ENCODE results near the gene NDUFS8. TPM values are rescaled to one million over a fixed set of nuclear protein-coding genes. Genes with fewer than 3 reads are reported as not detected.
A peak's percentile ranks its signal among the peaks of the same experiment; 100 is the strongest.

Gene NDUFS8
- total and polyA plus RNA-seq, 2 of the 13 experiments (the other 11 are each of a cell fraction or from before 2014, with no cell fraction given): 96.7 to 158 TPM

DNA sequence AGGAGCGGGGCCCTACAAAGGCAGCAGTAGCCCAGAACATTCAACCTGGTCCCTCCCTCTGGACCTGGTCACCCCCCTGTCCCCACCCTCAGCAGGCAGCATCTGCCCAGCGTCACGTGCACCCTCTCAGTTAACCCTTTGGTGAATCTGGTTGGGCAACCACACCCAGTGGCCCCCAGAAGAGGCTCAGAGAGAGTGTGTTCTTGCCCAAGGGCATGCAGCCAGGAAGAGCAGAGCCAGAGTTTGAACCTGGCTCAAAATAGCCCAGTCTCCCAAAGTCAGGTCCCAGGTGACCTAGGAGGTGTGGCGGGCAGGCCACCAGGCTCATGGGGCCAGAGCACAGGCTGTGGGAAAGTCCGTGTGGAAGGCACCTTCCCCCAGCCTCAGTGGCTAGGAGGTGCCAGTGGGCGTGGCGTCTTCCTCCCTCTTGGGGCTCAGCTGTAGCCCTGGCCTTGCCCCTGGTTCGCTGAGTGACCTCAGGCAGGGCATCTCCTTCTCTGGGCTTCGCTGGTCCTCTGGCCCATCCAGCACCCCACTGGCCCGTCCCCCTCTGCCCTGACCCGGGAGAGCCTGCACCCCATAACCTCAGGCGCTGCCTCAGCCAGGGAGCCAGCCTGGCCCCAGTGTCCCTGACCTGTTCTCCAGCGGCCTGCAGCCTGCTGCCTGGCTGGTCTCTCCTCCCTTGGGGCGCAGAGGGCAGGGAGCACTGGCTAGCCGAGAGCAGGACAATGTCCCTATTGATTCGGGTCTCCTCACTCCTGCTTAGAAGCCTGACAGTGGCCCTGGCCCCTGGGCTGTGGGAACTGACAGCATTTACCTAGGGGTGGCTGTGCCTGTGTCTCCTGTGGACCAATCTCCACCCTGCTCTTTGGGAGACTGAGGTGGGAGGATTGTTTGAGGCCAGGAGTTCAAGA is 13.3 kb upstream of the NDUFS8 start (continued):
- peak; percentile 38 for TF ChIP-seq MYC (CRISPR knock-in tag; IDR thresholded peaks at IDR 0.05; ENCODE audit: borderline replicate concordance)
- TF ChIP-seq ZNF792 (CRISPR knock-in tag; IDR thresholded peaks at IDR 0.05): peak; percentile 37; the same call in 1 of the 2 replicates
- peak; percentile 32; the same call in 1 of the 2 replicates for TF ChIP-seq BRCA1 (CRISPR knock-in tag; IDR thresholded peaks at IDR 0.05)
- no peak for TF ChIP-seq KLF11 (CRISPR knock-in tag; IDR thresholded peaks at IDR 0.05)
- TF ChIP-seq, protein P1, sequence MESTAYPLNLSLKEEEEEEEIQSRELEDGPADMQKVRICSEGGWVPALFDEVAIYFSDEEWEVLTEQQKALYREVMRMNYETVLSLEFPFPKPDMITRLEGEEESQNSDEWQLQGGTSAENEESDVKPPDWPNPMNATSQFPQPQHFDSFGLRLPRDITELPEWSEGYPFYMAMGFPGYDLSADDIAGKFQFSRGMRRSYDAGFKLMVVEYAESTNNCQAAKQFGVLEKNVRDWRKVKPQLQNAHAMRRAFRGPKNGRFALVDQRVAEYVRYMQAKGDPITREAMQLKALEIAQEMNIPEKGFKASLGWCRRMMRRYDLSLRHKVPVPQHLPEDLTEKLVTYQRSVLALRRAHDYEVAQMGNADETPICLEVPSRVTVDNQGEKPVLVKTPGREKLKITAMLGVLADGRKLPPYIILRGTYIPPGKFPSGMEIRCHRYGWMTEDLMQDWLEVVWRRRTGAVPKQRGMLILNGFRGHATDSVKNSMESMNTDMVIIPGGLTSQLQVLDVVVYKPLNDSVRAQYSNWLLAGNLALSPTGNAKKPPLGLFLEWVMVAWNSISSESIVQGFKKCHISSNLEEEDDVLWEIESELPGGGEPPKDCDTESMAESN (CRISPR knock-in tag; conservative IDR thresholded peaks at IDR 0.05): no peak
- TF ChIP-seq ZNF160 (CRISPR knock-in tag; IDR thresholded peaks at IDR 0.05): peak; percentile 66; the same call in 1 of the 2 replicates
- TF ChIP-seq ELF3 (CRISPR knock-in tag; IDR thresholded peaks at IDR 0.05): peak; percentile 57; the same call in 1 of the 2 replicates
- TF ChIP-seq MXI1 (IDR thresholded peaks at IDR 0.05; ENCODE audit: borderline replicate concordance, low read depth, low read length): no peak
- TF ChIP-seq, protein P2, sequence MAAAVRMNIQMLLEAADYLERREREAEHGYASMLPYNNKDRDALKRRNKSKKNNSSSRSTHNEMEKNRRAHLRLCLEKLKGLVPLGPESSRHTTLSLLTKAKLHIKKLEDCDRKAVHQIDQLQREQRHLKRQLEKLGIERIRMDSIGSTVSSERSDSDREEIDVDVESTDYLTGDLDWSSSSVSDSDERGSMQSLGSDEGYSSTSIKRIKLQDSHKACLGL (CRISPR knock-in tag; IDR thresholded peaks at IDR 0.05): 0 out of 2 replicates have a peak, but pooled peaks have one; percentile 33
- TF ChIP-seq SNRNP70 (IDR thresholded peaks at IDR 0.05; ENCODE audit: low read depth, low read length): no peak
- peak; percentile 52; the same call in 1 of the 2 replicates for TF ChIP-seq ZNF430 (CRISPR knock-in tag; IDR thresholded peaks at IDR 0.05)
- TF ChIP-seq FOXA1 (IDR thresholded peaks at IDR 0.05): no peak
- TF ChIP-seq FOXA1 (CRISPR knock-in tag; IDR thresholded peaks at IDR 0.05): peak; percentile 83
- TF ChIP-seq, protein P3, sequence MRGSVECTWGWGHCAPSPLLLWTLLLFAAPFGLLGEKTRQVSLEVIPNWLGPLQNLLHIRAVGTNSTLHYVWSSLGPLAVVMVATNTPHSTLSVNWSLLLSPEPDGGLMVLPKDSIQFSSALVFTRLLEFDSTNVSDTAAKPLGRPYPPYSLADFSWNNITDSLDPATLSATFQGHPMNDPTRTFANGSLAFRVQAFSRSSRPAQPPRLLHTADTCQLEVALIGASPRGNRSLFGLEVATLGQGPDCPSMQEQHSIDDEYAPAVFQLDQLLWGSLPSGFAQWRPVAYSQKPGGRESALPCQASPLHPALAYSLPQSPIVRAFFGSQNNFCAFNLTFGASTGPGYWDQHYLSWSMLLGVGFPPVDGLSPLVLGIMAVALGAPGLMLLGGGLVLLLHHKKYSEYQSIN (CRISPR knock-in tag; IDR thresholded peaks at IDR 0.05; ENCODE audit: borderline replicate concordance): no peak
- no peak for TF ChIP-seq SMAD1 (CRISPR knock-in tag; IDR thresholded peaks at IDR 0.05; ENCODE audit: borderline replicate concordance, low read depth)
- TF ChIP-seq FOXJ3 (CRISPR knock-in tag; IDR thresholded peaks at IDR 0.05; ENCODE audit: borderline replicate concordance): peak; percentile 48
- no peak for TF ChIP-seq SETDB1 (CRISPR knock-in tag; IDR thresholded peaks at IDR 0.05; ENCODE audit: borderline replicate concordance)
- no peak for TF ChIP-seq ZNF660 (CRISPR knock-in tag; IDR thresholded peaks at IDR 0.05; ENCODE audit: borderline replicate concordance, low read depth)
- no peak for TF ChIP-seq NKX3-1 (CRISPR knock-in tag; IDR thresholded peaks at IDR 0.05)
- peak; percentile 98 for TF ChIP-seq ZNF652 (CRISPR knock-in tag; IDR thresholded peaks at IDR 0.05; ENCODE audit: borderline replicate concordance, low read depth)
- peak; percentile 45; the same call in 1 of the 2 replicates for TF ChIP-seq ZNF746 (CRISPR knock-in tag; IDR thresholded peaks at IDR 0.05)
- TF ChIP-seq GATAD2A (CRISPR knock-in tag; IDR thresholded peaks at IDR 0.05): peak; percentile 86
- TF ChIP-seq FOSL1 (CRISPR knock-in tag; IDR thresholded peaks at IDR 0.05; ENCODE audit: borderline replicate concordance): no peak
- TF ChIP-seq ZNF773 (CRISPR knock-in tag; IDR thresholded peaks at IDR 0.05; ENCODE audit: borderline replicate concordance): no peak
- TF ChIP-seq CHD4 (IDR thresholded peaks at IDR 0.05; ENCODE audit: borderline replicate concordance, low read length): no peak
- peak; percentile 87 for TF ChIP-seq SAP130 (CRISPR knock-in tag; IDR thresholded peaks at IDR 0.05; ENCODE audit: low read depth)
- peak; percentile 33; the same call in 1 of the 2 replicates for TF ChIP-seq ZSCAN20 (CRISPR knock-in tag; IDR thresholded peaks at IDR 0.05; ENCODE audit: borderline replicate concordance)
- TF ChIP-seq SRF (IDR thresholded peaks at IDR 0.05; ENCODE audit: low read depth, low read length): no peak
- no peak for TF ChIP-seq RORA (CRISPR knock-in tag; IDR thresholded peaks at IDR 0.05)
- TF ChIP-seq STAG1 (CRISPR knock-in tag; IDR thresholded peaks at IDR 0.05): peak; percentile 35; the same call in 1 of the 2 replicates
